ENCODE results near the gene PPEF1.

- TF ChIP-seq POLR2A (IDR thresholded peaks at IDR 0.05; ENCODE audit: low read depth, low read length) (no peak), POLR2AphosphoS5 (IDR thresholded peaks at IDR 0.05; ENCODE audit: low read depth, low read length) (no peak), TAF1 (IDR thresholded peaks at IDR 0.05; ENCODE audit: borderline replicate concordance, low read depth, low read length) (no peak)
These were observed 82.5 kb downstream of the PPEF1 start for GRCh38 chrX:18789916-18790315.

Measured in GM12892 (cell line).